Colon (tissue), 2 donors: ENCODE measurements around the gene TFDP1.
"Not testable (repeated sequence)": the region's sequence is repeated elsewhere in the genome, so short reads cannot be mapped to it uniquely, and the experiment has no call there.

Experiments
- FAIRE-seq: peaks from 2 replicates; lab custom pipeline; 2012; peaks lifted over from hg19 to GRCh38; lab: Jason Lieb, UNC
- donor health status: control.
- donor health status: control.

Gene TFDP1

GRCh38 chr13:113550453-113550852 lies 34.1 kb upstream of the TFDP1 start:
- FAIRE-seq: no peak

- FAIRE-seq: no peak
These were observed 33.2 kb upstream of the TFDP1 start for GRCh38 chr13:113551081-113552000.

- no peak for FAIRE-seq
These were observed 32.5 kb upstream of the TFDP1 start for GRCh38 chr13:113552079-113552478.

- FAIRE-seq: no peak
These were observed 31.6 kb upstream of the TFDP1 start for GRCh38 chr13:113552786-113553434.

GRCh38 chr13:113553511-113554332 lies 30.8 kb upstream of the TFDP1 start:
- no peak for FAIRE-seq

- FAIRE-seq: no peak
These were observed 30.2 kb upstream of the TFDP1 start for GRCh38 chr13:113554333-113554700.

GRCh38 chr13:113555141-113555540 lies 29.4 kb upstream of the TFDP1 start:
- FAIRE-seq: no peak

GRCh38 chr13:113557013-113557412 lies 27.5 kb upstream of the TFDP1 start:
- FAIRE-seq: no peak

- no peak for FAIRE-seq
These were observed 26.1 kb upstream of the TFDP1 start for GRCh38 chr13:113558461-113558860.

- FAIRE-seq: no peak
These were observed 25.5 kb upstream of the TFDP1 start for GRCh38 chr13:113559061-113559460.

GRCh38 chr13:113559901-113560644 lies 24.5 kb upstream of the TFDP1 start:
- no peak for FAIRE-seq

- FAIRE-seq: no peak
These were observed 23.7 kb upstream of the TFDP1 start for GRCh38 chr13:113560645-113561416.

- no peak for FAIRE-seq
These were observed 23.0 kb upstream of the TFDP1 start for GRCh38 chr13:113561417-113562084.

GRCh38 chr13:113562085-113562749 lies 22.3 kb upstream of the TFDP1 start:
- FAIRE-seq: no peak

- no peak for FAIRE-seq
These were observed 21.7 kb upstream of the TFDP1 start for GRCh38 chr13:113562844-113563243.

- not testable (repeated sequence) for FAIRE-seq
These were observed 21.0 kb upstream of the TFDP1 start for GRCh38 chr13:113563511-113563910.

- no peak for FAIRE-seq
These were observed 20.1 kb upstream of the TFDP1 start for GRCh38 chr13:113564331-113565023.

- FAIRE-seq: no peak
These were observed 18.9 kb upstream of the TFDP1 start for GRCh38 chr13:113565526-113566226.

- no peak for FAIRE-seq
These were observed 18.4 kb upstream of the TFDP1 start for GRCh38 chr13:113566227-113566561.
